K562 (cell line): Measurements from ENCODE around the gene CALU. TPM values are rescaled to one million over a fixed set of nuclear protein-coding genes. Genes with fewer than 3 reads are reported as not detected.

Experiments used
- ADNP ChIP-seq: fragments of 200-800 bp; sonication (Bioruptor generic); IDR thresholded peaks from 2 replicates; pipeline ENCODE4 v1.6.1; 2016; ENCODE audit warnings: missing genetic modification characterization, missing compliant biosample characterization
- BRD4 ChIP-seq: fragments of 200-600 bp; sonication (generic); IDR thresholded peaks from 2 replicates; pipeline ENCODE4 v1.6.1; 2017; ENCODE audit warnings: inconsistent platforms
- CREBBP ChIP-seq: IDR thresholded peaks from one replicate; pipeline ENCODE4 v1.6.1; 2012; ENCODE audit warnings: low read depth, mild to moderate bottlenecking, control low read depth, inconsistent platforms, low read length
- ELF1 ChIP-seq: fragments of 200-800 bp; sonication (Bioruptor generic); IDR thresholded peaks from 2 replicates; pipeline ENCODE4 v1.6.1; 2016; ENCODE audit warnings: missing genetic modification characterization, missing compliant biosample characterization
- FOSL1 ChIP-seq: fragments of 200-800 bp; sonication (Bioruptor generic); conservative IDR thresholded peaks from 2 replicates; pipeline ENCODE4 v1.6.1; 2016; ENCODE audit warnings: missing genetic modification characterization, missing compliant biosample characterization
- HIVEP1 ChIP-seq: fragments of 250-450 bp; sonication (Bioruptor Pico); IDR thresholded peaks from 2 replicates; pipeline ENCODE4 v1.4.0; 2020; ENCODE audit warnings: mild to moderate bottlenecking
- JUNB ChIP-seq: fragments of 450-650 bp; formaldehyde crosslinking; conservative IDR thresholded peaks from 2 replicates; pipeline ENCODE4 v1.4.0; 2020; ENCODE audit warnings: mild to moderate bottlenecking
- MYNN ChIP-seq, 2 experiments: sonication (generic); formaldehyde crosslinking in 1 of 2; IDR thresholded peaks; 2 replicates each; pipeline versions ENCODE4 v1.5.0 to v1.6.1; 2016 to 2020; ENCODE audit warnings: antibody characterized with exemption in 1 of 2, missing genetic modification reagents in 1 of 2
- NCOA4 ChIP-seq: fragments of 450-650 bp; IDR thresholded peaks from 2 replicates; pipeline ENCODE4 v1.6.1; 2018; ENCODE audit warnings: mild to moderate bottlenecking; ENCODE audit not compliant: partially characterized antibody
- OTX1 ChIP-seq: fragments of 450-650 bp; formaldehyde crosslinking; IDR thresholded peaks from 2 replicates; pipeline ENCODE4 v1.4.0; 2022; ENCODE audit warnings: mild to moderate bottlenecking
- ZBTB7A ChIP-seq: IDR thresholded peaks from 2 replicates; pipeline ENCODE4 v1.6.1; 2011; ENCODE audit warnings: low read depth, mild to moderate bottlenecking, low read length, moderate library complexity, borderline replicate concordance; ENCODE audit not compliant: control insufficient read depth
- ZNF12 ChIP-seq: sonication (generic); formaldehyde crosslinking; IDR thresholded peaks from 2 replicates; pipeline ENCODE4 v1.4.0; 2020; ENCODE audit warnings: mild to moderate bottlenecking, missing genetic modification reagents
- ZNF143 ChIP-seq: sonication (generic); formaldehyde crosslinking; IDR thresholded peaks from 2 replicates; pipeline ENCODE4 v1.9.0; 2022; ENCODE audit warnings: mild to moderate bottlenecking, missing genetic modification reagents
- ZNF23 ChIP-seq: fragments of 250-450 bp; sonication (Bioruptor Pico); IDR thresholded peaks from 2 replicates; pipeline ENCODE4 v1.4.0; 2020; ENCODE audit warnings: mild to moderate bottlenecking
- ZNF507 ChIP-seq: conservative IDR thresholded peaks from 2 replicates; pipeline ENCODE4 v1.6.1; 2017; ENCODE audit warnings: missing genetic modification characterization, missing compliant biosample characterization
- polyA plus RNA-seq, 8 experiments: library from polyadenylated mRNA; depleted of rRNA in 4 of 8; stranded (reverse) in 5 of 8; unstranded in 3 of 8; fragments of >200 nt; fragmentation: Nextera tagmentation in 2 of 8; fragmentation: Illumina TruSeq in 1 of 8; extraction: Ambion mirVana in 2 of 8; extraction: Trizol in 1 of 8; gene quantifications; 2 replicates each; pipeline versions ENCODE4 v1.2.1 to v1.2.3, GENCODE V29; 2011 to 2014; ENCODE audit warnings: inconsistent platforms in 1 of 8, missing spikeins in 1 of 8
- total RNA-seq, 7 experiments: library from RNA; depleted of rRNA in 6 of 7; stranded (reverse); fragments of >200 nt in 6 of 7; fragmentation: Illumina TruSeq in 2 of 7; extraction: Trizol in 2 of 7; gene quantifications; 2 replicates each; pipeline versions ENCODE4 v1.2.1 to v1.2.3, GENCODE V29; 2011 to 2021; ENCODE audit warnings: low replicate concordance in 1 of 7
- TF ChIP-seq, protein P1 (sequence below): fragments of 250-450 bp; sonication (Bioruptor Pico); IDR thresholded peaks from 2 replicates; pipeline ENCODE4 v1.8.0; 2022; ENCODE audit warnings: moderate library complexity, mild to moderate bottlenecking, inconsistent platforms
- TF ChIP-seq, protein P2 (sequence below): fragments of 250-450 bp; sonication (Bioruptor Pico); IDR thresholded peaks from 2 replicates; pipeline ENCODE4 v1.4.0; 2020; ENCODE audit warnings: mild to moderate bottlenecking, moderate library complexity, borderline replicate concordance
- TF ChIP-seq, protein P3 (sequence below): sonication (generic); formaldehyde crosslinking; IDR thresholded peaks from 2 replicates; pipeline ENCODE4 v1.8.1; 2023; ENCODE audit warnings: missing genetic modification reagents, mild to moderate bottlenecking, borderline replicate concordance

CALU gene
- total and polyA plus RNA-seq, 9 of the 15 experiments (the other 6 are each of a cell fraction or from before 2014, with no cell fraction given) = 166 to 286 (median 215) TPM

DNA sequence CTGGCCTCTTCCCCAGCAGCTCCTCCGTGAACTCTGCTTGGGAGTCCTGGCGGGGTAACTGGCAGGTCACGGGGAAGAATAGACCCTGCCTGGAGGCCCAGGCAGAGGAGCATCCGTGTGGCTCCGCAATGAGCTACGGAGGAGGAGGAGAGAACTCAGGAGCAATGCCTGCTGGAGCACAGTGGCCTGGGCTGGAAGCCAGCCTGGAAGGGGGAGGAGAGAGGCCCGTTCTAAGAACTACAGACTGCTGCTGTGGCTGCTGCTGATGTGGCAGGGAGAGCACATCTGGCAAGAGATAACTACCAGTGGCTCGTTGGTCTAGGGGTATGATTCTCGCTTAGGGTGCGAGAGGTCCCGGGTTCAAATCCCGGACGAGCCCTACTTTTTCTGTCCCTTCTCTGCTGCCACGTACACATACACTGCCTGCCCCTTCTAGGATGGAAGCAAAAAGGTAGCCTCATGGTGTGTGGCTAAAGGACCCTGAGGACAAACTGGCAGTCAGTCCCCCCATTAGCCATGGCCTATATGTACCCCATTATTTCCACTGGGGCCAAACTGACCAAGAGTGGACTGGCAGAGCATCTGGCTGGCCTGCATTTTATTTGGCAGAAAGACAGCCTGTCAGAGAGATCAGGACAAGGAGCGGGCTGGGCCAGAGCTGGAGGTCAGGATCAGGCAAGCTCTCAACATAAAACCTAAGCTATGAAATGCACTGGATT, 44.1 kb downstream of the CALU start (continued):
- TF ChIP-seq ELF1 (tag) (no peak), ZBTB7A (peak; percentile 40; the same call in 1 of the 2 replicates), CREBBP (no peak), HIVEP1 (peak; percentile 2; the same call in 1 of the 2 replicates), OTX1 (CRISPR knock-in tag) (peak; percentile 84), MYNN (IDR thresholded peaks at IDR 0.05) (peak; percentile 81; the same call in 1 of the 2 replicates), MYNN (CRISPR knock-in tag; IDR thresholded peaks at IDR 0.05) (no peak), BRD4 (peak; percentile 98), ADNP (tag) (peak; percentile 95), ZNF507 (tag) (no peak), FOSL1 (tag) (peak; percentile 31; the same call in 1 of the 2 replicates), ZNF23 (CRISPR knock-in tag) (no peak), NCOA4 (no peak), ZNF143 (CRISPR knock-in tag) (peak; percentile 46; the same call in 1 of the 2 replicates), ZNF12 (no peak), JUNB (CRISPR knock-in tag) (no peak)
- TF ChIP-seq, protein P1, sequence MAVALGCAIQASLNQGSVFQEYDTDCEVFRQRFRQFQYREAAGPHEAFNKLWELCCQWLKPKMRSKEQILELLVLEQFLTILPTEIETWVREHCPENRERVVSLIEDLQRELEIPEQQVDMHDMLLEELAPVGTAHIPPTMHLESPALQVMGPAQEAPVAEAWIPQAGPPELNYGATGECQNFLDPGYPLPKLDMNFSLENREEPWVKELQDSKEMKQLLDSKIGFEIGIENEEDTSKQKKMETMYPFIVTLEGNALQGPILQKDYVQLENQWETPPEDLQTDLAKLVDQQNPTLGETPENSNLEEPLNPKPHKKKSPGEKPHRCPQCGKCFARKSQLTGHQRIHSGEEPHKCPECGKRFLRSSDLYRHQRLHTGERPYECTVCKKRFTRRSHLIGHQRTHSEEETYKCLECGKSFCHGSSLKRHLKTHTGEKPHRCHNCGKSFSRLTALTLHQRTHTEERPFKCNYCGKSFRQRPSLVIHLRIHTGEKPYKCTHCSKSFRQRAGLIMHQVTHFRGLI (CRISPR knock-in tag) = no peak
- TF ChIP-seq, protein P2, sequence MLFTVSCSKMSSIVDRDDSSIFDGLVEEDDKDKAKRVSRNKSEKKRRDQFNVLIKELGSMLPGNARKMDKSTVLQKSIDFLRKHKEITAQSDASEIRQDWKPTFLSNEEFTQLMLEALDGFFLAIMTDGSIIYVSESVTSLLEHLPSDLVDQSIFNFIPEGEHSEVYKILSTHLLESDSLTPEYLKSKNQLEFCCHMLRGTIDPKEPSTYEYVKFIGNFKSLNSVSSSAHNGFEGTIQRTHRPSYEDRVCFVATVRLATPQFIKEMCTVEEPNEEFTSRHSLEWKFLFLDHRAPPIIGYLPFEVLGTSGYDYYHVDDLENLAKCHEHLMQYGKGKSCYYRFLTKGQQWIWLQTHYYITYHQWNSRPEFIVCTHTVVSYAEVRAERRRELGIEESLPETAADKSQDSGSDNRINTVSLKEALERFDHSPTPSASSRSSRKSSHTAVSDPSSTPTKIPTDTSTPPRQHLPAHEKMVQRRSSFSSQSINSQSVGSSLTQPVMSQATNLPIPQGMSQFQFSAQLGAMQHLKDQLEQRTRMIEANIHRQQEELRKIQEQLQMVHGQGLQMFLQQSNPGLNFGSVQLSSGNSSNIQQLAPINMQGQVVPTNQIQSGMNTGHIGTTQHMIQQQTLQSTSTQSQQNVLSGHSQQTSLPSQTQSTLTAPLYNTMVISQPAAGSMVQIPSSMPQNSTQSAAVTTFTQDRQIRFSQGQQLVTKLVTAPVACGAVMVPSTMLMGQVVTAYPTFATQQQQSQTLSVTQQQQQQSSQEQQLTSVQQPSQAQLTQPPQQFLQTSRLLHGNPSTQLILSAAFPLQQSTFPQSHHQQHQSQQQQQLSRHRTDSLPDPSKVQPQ = no peak
- TF ChIP-seq, protein P3, sequence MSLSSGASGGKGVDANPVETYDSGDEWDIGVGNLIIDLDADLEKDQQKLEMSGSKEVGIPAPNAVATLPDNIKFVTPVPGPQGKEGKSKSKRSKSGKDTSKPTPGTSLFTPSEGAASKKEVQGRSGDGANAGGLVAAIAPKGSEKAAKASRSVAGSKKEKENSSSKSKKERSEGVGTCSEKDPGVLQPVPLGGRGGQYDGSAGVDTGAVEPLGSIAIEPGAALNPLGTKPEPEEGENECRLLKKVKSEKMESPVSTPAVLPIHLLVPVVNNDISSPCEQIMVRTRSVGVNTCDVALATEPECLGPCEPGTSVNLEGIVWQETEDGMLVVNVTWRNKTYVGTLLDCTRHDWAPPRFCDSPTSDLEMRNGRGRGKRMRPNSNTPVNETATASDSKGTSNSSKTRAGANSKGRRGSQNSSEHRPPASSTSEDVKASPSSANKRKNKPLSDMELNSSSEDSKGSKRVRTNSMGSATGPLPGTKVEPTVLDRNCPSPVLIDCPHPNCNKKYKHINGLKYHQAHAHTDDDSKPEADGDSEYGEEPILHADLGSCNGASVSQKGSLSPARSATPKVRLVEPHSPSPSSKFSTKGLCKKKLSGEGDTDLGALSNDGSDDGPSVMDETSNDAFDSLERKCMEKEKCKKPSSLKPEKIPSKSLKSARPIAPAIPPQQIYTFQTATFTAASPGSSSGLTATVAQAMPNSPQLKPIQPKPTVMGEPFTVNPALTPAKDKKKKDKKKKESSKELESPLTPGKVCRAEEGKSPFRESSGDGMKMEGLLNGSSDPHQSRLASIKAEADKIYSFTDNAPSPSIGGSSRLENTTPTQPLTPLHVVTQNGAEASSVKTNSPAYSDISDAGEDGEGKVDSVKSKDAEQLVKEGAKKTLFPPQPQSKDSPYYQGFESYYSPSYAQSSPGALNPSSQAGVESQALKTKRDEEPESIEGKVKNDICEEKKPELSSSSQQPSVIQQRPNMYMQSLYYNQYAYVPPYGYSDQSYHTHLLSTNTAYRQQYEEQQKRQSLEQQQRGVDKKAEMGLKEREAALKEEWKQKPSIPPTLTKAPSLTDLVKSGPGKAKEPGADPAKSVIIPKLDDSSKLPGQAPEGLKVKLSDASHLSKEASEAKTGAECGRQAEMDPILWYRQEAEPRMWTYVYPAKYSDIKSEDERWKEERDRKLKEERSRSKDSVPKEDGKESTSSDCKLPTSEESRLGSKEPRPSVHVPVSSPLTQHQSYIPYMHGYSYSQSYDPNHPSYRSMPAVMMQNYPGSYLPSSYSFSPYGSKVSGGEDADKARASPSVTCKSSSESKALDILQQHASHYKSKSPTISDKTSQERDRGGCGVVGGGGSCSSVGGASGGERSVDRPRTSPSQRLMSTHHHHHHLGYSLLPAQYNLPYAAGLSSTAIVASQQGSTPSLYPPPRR (CRISPR knock-in tag) = peak; percentile 25; the same call in 1 of the 2 replicates
